OCI-LY3 (cell line): Measurements from ENCODE around the gene MFSD6.

Experiments
- H2AFZ ChIP-seq: fragments of 200-600, 300-600 bp; shearing (Covaris generic); 2 replicates; pipeline ENCODE4 v1.6.0; 2014; ENCODE audit warnings: antibody characterized with exemption, low read depth, low read length
- H3K27ac ChIP-seq: fragments of 200-600, 300-600 bp; sonication (generic); 2 replicates; pipeline ENCODE4 v1.5.1; 2014; ENCODE audit warnings: mild to moderate bottlenecking, low read length, moderate library complexity, mixed read lengths
- H3K27me3 ChIP-seq: fragments of 200-600, 300-600 bp; sonication (generic); 2 replicates; pipeline ENCODE4 v1.6.1; 2014; ENCODE audit warnings: low read depth, low read length, mixed read lengths
- H3K36me3 ChIP-seq: fragments of 200-600, 300-600 bp; sonication (generic); replicated peaks from 2 replicates; pipeline ENCODE3; 2014; ENCODE audit warnings: low read depth, low read length, mixed read lengths
- H3K4me1 ChIP-seq: fragments of 300-600, 200-600 bp; sonication (generic); 2 replicates; pipeline ENCODE4 v1.6.1; 2014; ENCODE audit warnings: low read length, mixed read lengths
- H3K4me2 ChIP-seq: fragments of 200-600, 300-600 bp; sonication (generic); 2 replicates; pipeline ENCODE4 v1.6.1; 2014; ENCODE audit warnings: low read length, mixed read lengths
- H3K4me3 ChIP-seq: fragments of 300-600, 200-600 bp; sonication (generic); 2 replicates; pipeline ENCODE4 v1.5.1; 2014; ENCODE audit warnings: antibody characterized with exemption, mild to moderate bottlenecking, low read length, moderate library complexity
- H3K79me2 ChIP-seq: fragments of 300-600, 200-600 bp; shearing (Covaris generic); 2 replicates; pipeline ENCODE4 v1.6.1; 2014; ENCODE audit warnings: mild to moderate bottlenecking, low read length, mixed read lengths
- H3K9ac ChIP-seq: fragments of 300-600, 200-600 bp; shearing (Covaris generic); 2 replicates; pipeline ENCODE4 v1.6.0; 2014; ENCODE audit warnings: mild to moderate bottlenecking, low read length, moderate library complexity
- H3K9me3 ChIP-seq: fragments of 200-600, 300-600 bp; shearing (Covaris generic); 2 replicates; pipeline ENCODE4 v1.6.1; 2014; ENCODE audit warnings: low read length, mixed read lengths; ENCODE audit not compliant: insufficient read depth
- H4K20me1 ChIP-seq: fragments of 200-600, 300-600 bp; sonication (generic); 2 replicates; pipeline ENCODE4 v1.6.1; 2016; ENCODE audit warnings: low read length, mixed read lengths; ENCODE audit not compliant: insufficient read depth
- EZH2phosphoT487 ChIP-seq: fragments of 200-600 bp; shearing (Covaris generic); IDR thresholded peaks from 2 replicates; pipeline ENCODE4 v1.6.1; 2018; ENCODE audit warnings: antibody characterized with exemption, mixed run types, low read depth
- TF ChIP-seq, protein P1 (sequence below): fragments of 200-600, 300-600 bp; sonication (generic); IDR thresholded peaks from 2 replicates; pipeline ENCODE4 v1.5.1; 2014; ENCODE audit warnings: antibody characterized with exemption, low read length, low read depth

Gene MFSD6

DNA sequence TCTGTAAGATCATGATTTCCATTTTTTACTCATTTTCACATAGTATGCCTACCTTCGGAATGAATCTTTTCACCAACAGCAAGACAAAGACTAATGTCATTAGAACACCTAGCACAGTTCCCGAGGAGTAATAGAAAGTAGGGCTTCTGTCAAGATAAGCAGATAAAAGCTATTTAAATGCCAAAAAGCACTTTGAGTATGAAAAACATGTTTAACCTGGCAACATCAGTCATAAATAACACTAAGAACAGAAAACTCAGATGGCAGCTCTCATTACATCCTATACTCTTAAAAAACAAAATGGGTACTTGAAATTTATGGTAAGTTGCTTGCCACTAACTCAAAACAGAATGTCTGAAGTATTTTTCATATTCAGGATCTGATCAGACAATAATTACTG lies 109.3 kb downstream of the MFSD6 start:
- Histone ChIP-seq H3K4me3 (no peak overlapping the region), H3K4me2 (no peak overlapping the region), H3K4me1 (no peaks in the 10 kb centered on the region), H3K9ac (no peak overlapping the region), H3K9me3 (no peaks in the 10 kb centered on the region), H3K36me3 (peaks cover 21% of the 10 kb centered on the region), H3K27ac (no peak overlapping the region), H3K27me3 (no peaks in the 10 kb centered on the region), H2AFZ (no peak overlapping the region), H4K20me1 (no peaks in the 10 kb centered on the region; the same call in 1 of the 2 replicates), H3K79me2 (no peaks in the 10 kb centered on the region)
- TF ChIP-seq, protein P1, sequence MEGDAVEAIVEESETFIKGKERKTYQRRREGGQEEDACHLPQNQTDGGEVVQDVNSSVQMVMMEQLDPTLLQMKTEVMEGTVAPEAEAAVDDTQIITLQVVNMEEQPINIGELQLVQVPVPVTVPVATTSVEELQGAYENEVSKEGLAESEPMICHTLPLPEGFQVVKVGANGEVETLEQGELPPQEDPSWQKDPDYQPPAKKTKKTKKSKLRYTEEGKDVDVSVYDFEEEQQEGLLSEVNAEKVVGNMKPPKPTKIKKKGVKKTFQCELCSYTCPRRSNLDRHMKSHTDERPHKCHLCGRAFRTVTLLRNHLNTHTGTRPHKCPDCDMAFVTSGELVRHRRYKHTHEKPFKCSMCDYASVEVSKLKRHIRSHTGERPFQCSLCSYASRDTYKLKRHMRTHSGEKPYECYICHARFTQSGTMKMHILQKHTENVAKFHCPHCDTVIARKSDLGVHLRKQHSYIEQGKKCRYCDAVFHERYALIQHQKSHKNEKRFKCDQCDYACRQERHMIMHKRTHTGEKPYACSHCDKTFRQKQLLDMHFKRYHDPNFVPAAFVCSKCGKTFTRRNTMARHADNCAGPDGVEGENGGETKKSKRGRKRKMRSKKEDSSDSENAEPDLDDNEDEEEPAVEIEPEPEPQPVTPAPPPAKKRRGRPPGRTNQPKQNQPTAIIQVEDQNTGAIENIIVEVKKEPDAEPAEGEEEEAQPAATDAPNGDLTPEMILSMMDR, result no peak
- no peak for TF ChIP-seq EZH2phosphoT487

DNA sequence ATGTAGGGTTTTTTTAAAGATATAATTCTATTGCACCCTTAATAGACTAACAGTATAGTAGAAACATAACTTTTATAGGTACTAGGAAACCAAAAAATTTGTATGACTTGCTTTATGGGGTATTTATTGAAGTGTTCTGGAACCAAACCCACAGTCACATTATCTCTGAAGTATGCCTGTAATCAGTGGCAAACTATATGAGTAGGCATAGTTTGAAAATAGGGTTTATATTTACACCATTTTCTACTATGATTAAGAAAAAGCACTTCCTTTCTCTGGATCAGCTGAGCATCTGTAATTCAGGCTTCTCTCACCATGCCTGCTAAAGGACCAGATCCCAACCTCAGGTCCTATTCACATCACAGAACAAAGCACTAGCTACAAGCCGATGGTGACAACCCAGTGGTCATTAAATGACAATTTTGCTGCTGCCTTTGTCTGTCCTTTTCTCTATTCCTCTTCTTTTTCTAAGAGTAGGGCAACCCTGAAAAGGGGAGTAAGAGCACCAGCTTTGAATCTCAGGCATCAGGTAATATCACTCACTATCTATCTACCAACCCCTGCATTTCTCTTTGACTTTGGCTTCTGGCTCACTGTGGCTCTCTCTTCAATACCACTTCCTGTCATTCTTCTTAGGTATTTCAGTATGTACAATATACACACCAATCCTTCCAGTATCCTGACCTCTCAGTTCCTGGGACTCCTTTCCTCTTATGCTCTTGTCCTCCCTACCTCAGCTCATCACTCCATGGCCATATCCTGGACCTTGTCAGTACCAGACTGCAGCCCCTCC lies 112.0 kb downstream of the MFSD6 start:
- no peaks in the 10 kb centered on the region for H3K9me3 ChIP-seq
- no peaks in the 10 kb centered on the region for H3K79me2 ChIP-seq
- H3K27ac ChIP-seq, result no peak overlapping the region
- no peak overlapping the region for H3K4me2 ChIP-seq
- no peaks in the 10 kb centered on the region for H4K20me1 ChIP-seq
- H3K27me3 ChIP-seq, result no peaks in the 10 kb centered on the region
- H2AFZ ChIP-seq, result no peak overlapping the region
- no peak overlapping the region for H3K4me3 ChIP-seq
- no peak overlapping the region for H3K9ac ChIP-seq
- TF ChIP-seq, protein P1, result no peak
- no peak for TF ChIP-seq EZH2phosphoT487
- H3K4me1 ChIP-seq, result no peaks in the 10 kb centered on the region
- peaks cover 11% of the 10 kb centered on the region for H3K36me3 ChIP-seq

GRCh38 chr2:190524928-190525327 lies 116.8 kb downstream of the MFSD6 start:
- Histone ChIP-seq H3K4me2 (no peak overlapping the region), H4K20me1 (no peaks in the 10 kb centered on the region), H3K4me3 (no peak overlapping the region), H3K9me3 (no peaks in the 10 kb centered on the region), H3K9ac (no peak overlapping the region), H3K79me2 (no peaks in the 10 kb centered on the region), H3K4me1 (peaks cover 29% of the 10 kb centered on the region), H2AFZ (no peak overlapping the region), H3K27ac (no peak overlapping the region), H3K36me3 (peaks cover 4% of the 10 kb centered on the region), H3K27me3 (no peaks in the 10 kb centered on the region)
- TF ChIP-seq, protein P1, result no peak
- TF ChIP-seq EZH2phosphoT487, result no peak

DNA sequence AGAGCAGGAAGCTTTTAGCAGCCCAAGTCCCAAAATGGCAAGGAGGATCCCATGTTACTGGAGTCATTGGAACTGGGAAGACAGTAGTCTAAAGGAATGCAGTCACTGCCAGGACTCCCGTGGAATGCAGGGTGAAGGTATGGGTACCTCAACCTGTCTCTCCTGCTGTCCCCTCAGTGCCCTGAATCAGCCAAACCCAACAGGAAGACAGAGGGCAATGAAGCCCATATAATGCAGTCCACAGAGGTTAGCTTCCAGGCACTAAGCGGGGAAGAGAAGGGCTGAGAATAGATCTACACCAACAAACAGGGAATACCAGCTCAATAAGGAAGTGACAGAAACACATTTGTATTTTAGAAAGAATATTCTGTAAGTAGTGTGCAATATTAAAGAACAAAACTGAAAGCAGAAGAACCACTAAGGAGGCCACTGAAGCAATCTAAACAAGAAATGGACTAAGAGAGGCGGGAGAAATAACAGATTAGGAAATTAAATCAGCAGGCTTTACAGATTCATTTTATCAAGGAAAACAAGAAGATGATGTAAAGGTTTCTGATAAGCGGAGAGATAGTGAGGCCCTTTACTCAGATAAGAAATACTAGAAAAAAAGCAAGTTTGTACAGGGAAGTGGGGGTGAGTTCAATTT lies 118.1 kb downstream of the MFSD6 start:
- H3K9ac ChIP-seq, result no peak overlapping the region
- TF ChIP-seq EZH2phosphoT487, result no peak
- TF ChIP-seq, protein P1, result peak; percentile 19; the same call in 1 of the 2 replicates
- 0 out of 2 replicates have a peak, but pooled peaks cover 2% of the 10 kb centered on the region for H3K79me2 ChIP-seq
- H3K27ac ChIP-seq, result no peak overlapping the region
- H3K4me3 ChIP-seq, result peak overlapping the region; percentile 7; the same call in 1 of the 2 replicates
- peak overlapping the region; percentile 40 for H3K4me2 ChIP-seq
- H3K4me1 ChIP-seq, result peaks cover 29% of the 10 kb centered on the region
- no peaks in the 10 kb centered on the region for H3K9me3 ChIP-seq
- H3K36me3 ChIP-seq, result peaks cover 4% of the 10 kb centered on the region
- peak overlapping the region; percentile 64 for H2AFZ ChIP-seq
- H4K20me1 ChIP-seq, result no peaks in the 10 kb centered on the region
- no peaks in the 10 kb centered on the region for H3K27me3 ChIP-seq
